NB4 (cell line): ENCODE measurements around the gene KLF11.

Experiments
- CTCF ChIP-seq: IDR thresholded peaks from one replicate; pipeline ENCODE4 v1.5.1; 2012; ENCODE audit warnings: low read depth, low read length
- POLR2A ChIP-seq: IDR thresholded peaks from 2 replicates; pipeline ENCODE4 v1.6.1; 2011; ENCODE audit warnings: mild to moderate bottlenecking; ENCODE audit not compliant: insufficient read length; ENCODE audit errors: extremely low read depth

GRCh38 chr2:10029875-10030223 lies 13.5 kb upstream of the KLF11 start:
- TF ChIP-seq CTCF (no peak), POLR2A (no peak)
